Omental fat pad (tissue), 4 donors: Measurements from ENCODE around the gene GFRA1. TPM values are rescaled to one million over a fixed set of nuclear protein-coding genes. Genes with fewer than 3 reads are reported as not detected.

Source experiments
- ATAC-seq: fragments of 150-250 bp; one replicate; pipeline ENCODE4 v1.9.1; 2016; ENCODE audit warnings: mild to moderate bottlenecking, moderate library complexity; ENCODE audit not compliant: low FRiP score
- DNase-seq: peaks from one replicate; pipeline ENCODE4 v3.0.0-alpha.2; 2019; ENCODE audit warnings: low spot score
- total RNA-seq, 4 donors: library from RNA; depleted of rRNA; stranded (reverse); fragments of >200 nt; gene quantifications; one replicate each; pipeline ENCODE4 v1.1.0, GENCODE V29; 2016
- TF ChIP-seq, protein P1 (sequence below), 3 donors: fragments of 450-650 bp; IDR thresholded peaks; one replicate each; pipeline ENCODE4 v1.5.1; 2016 to 2017; ENCODE audit warnings: antibody characterized with exemption in 3 of 3, mild to moderate bottlenecking in 3 of 3, moderate library complexity in 2 of 3

The GFRA1 gene
- total RNA-seq, 4 donors from 2014 or later, result 35.2 to 142 (median 61.8) TPM

DNA sequence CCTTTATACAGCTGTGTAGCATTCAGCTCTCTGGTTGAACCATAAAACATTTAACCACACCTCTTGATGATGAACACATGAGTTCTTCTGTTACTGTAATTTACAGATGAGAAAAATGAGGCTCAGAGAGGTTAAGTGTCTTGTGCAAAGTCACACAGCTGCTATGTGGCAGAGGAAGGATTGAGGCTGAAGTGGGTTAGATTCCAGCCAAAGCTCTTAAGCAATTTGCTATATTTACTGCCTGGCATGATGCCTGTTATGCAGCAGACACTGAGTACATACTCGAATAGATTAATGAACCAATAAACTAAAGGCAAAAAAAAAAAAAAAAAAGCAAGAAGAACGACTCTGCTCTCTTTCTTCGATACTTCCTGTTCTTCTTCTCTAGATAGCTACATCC is 35.7 kb downstream of the GFRA1 start:
- ATAC-seq (no peak), DNase-seq (no peak)
- TF ChIP-seq, protein P1, sequence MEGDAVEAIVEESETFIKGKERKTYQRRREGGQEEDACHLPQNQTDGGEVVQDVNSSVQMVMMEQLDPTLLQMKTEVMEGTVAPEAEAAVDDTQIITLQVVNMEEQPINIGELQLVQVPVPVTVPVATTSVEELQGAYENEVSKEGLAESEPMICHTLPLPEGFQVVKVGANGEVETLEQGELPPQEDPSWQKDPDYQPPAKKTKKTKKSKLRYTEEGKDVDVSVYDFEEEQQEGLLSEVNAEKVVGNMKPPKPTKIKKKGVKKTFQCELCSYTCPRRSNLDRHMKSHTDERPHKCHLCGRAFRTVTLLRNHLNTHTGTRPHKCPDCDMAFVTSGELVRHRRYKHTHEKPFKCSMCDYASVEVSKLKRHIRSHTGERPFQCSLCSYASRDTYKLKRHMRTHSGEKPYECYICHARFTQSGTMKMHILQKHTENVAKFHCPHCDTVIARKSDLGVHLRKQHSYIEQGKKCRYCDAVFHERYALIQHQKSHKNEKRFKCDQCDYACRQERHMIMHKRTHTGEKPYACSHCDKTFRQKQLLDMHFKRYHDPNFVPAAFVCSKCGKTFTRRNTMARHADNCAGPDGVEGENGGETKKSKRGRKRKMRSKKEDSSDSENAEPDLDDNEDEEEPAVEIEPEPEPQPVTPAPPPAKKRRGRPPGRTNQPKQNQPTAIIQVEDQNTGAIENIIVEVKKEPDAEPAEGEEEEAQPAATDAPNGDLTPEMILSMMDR (IDR thresholded peaks at IDR 0.05), result no peak

DNA sequence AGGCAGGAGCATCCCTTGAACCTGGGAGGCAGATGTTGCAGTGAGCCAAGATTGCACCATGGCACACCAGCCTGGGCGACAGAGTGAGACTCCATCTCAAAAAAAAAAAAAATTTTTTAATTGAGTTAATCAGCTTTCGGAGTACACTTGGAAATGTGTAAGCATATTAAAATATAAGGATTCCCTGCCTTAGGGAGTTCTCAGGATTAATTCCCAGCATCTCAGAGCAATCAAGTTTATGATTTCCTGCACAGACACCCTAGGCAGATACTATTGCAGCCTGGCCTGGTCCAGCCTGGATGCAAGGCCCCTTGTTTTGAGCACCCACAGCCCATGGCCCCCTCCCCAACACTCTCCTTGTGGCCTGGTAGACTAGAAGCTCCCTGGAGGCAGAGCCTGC is 39.8 kb downstream of the GFRA1 start:
- no peak for ATAC-seq
- DNase-seq, result no peak
- TF ChIP-seq, protein P1 (IDR thresholded peaks at IDR 0.05), result no peak

DNA sequence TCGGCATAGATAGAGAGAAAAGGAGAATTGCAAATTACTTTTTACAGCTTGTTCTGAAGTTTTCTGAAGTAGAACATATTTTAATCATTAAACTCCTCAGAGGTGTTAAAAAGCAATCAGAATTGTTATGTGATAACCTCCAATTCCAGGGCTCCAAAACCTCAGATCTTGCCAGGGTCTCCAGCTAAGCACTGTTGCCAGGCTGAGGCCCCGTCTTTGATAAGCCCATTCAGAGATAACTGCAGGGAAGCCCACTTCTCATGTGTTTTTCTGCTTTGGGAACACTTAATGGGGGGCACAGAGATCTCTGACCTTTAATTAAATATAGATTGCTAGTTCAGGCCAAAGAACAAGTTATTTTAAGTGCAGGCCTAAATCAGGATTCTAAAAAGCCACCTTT is 40.4 kb downstream of the GFRA1 start:
- ATAC-seq (no peak), DNase-seq (no peak)
- TF ChIP-seq, protein P1 (IDR thresholded peaks at IDR 0.05), result no peak

DNA sequence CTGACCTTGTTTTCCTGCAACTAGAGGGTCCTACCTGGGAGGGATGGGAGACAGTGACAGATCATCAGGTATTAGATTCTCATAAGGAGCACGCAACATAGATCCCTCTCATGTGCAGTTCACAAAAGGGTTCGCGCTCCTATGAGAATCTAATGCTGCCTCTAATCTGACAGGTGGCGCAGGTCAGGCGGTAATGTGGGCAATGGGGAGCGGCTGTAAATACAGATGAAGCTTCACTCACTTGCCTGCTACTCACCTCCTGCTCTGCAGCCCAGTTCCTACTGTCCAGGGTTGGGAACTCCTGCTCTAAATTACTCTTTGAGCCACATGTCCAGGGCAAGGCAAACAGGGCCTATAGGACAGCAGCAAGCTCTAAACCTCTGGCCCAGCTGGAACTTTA is 46.2 kb downstream of the GFRA1 start:
- TF ChIP-seq, protein P1 (IDR thresholded peaks at IDR 0.05), result no peak
- ATAC-seq (no peak), DNase-seq (no peak)

DNA sequence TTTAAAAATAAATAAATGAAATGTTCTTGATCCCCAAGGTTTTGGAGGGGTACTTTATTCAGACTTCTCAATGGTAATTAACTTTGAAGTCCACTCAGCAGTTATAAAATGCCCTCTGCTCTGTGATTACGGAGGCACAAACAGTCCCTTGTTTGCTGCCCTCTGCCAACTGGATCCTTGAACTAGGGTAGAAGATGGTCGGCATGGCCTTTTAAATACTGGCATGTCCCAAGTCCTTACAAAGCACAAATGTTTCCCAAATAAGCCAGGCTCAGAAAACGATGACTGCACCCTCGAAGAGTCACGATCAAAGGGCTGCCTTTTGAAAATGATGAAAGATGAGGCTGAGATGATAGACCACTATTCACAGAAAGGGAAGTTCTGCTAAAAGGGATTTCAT is 47.0 kb downstream of the GFRA1 start:
- ATAC-seq, result no peak
- TF ChIP-seq, protein P1 (IDR thresholded peaks at IDR 0.05), result no peak
- DNase-seq, result no peak

DNA sequence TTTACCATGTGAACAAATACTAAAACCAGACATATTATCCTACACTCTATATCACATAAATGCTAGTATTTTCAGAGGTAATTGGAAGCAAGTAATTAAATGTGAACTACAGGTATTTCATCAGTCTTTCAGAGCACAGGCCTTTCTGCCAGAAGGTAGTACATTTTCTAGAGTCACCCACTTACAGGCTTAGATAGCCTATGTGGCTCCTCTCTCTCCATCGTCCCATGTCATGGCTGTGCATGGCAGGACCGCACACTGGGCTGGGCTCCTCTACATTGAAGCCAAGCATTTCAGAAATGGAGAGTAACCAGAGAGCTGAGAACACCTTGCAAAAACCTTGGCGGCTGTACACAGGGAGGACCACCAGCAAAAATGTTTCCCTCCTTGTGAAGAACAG is 49.7 kb downstream of the GFRA1 start:
- TF ChIP-seq, protein P1 (IDR thresholded peaks at IDR 0.05), result no peak
- DNase-seq (no peak), ATAC-seq (no peak)

DNA sequence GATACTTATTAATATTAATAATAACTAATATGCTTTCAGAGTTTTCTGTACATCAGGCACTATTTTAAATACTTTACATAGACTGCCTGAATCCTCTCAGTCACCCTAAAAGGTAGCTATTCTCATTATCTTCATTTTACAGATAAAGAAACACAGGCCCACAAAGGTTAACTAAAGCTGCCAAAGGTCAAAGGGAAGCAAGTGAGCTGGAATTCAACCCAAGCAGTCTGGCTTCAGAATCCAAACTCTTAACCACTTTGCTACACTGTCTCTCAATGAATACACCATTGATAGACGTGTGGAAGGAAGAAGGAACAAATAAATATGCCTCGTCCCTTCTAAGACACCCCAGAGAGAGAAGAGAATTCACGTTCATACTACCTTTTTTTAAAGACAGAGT is 52.0 kb downstream of the GFRA1 start:
- ATAC-seq, result no peak
- TF ChIP-seq, protein P1 (IDR thresholded peaks at IDR 0.05), result no peak

More for the DNA sequence above, 52.0 kb downstream of the GFRA1 start:
- DNase-seq, result no peak
